Naive thymus-derived CD4-positive, alpha-beta T cell (primary cell): Measurements from ENCODE around the gene ANKIB1. TPM values are rescaled to one million over a fixed set of nuclear protein-coding genes. Genes with fewer than 3 reads are reported as not detected.
A peak's percentile ranks its signal among the peaks of the same experiment; 100 is the strongest.

ENCODE experiments used
- ATAC-seq: fragments of 150-1000 bp; cut with Tn5 transposase; 2 replicates; pipeline ENCODE4 v1.10.0; 2021; ENCODE audit warnings: mild to moderate bottlenecking, moderate library complexity
- CTCF ChIA-PET: fragments of 350-600 bp; sonication (Branson Sonifier 250); formaldehyde crosslinking; loops from one replicate; lab custom pipeline; 2021; ENCODE audit warnings: antibody characterized with exemption; lab: Charles Lee
- POLR2A ChIA-PET: fragments of 350-600 bp; sonication (Branson Sonifier 250); formaldehyde crosslinking; loops from one replicate; lab custom pipeline; 2021; ENCODE audit warnings: antibody characterized with exemption, inconsistent platforms; lab: Charles Lee
- DNase-seq, 9 donors: peaks; one replicate each; pipeline versions ENCODE4 v3.0.0 to v3.0.0-alpha.2; 2020 to 2022; ENCODE audit warnings: mixed read lengths in 1 of 9
- H3K27ac ChIP-seq: one replicate; pipeline ENCODE4 v1.7.0; 2013; ENCODE audit warnings: mild to moderate bottlenecking, low read depth, low read length, moderate library complexity
- H3K27me3 ChIP-seq, 2 donors: one replicate each; pipeline ENCODE4 v1.7.0; 2013; ENCODE audit warnings: low read length in 2 of 2, mild to moderate bottlenecking in 2 of 2, moderate library complexity in 2 of 2; ENCODE audit not compliant: control insufficient read depth in 2 of 2, insufficient read depth in 2 of 2
- H3K36me3 ChIP-seq, 3 experiments: 1 replicate in 2 of 3; 2 replicates in 1 of 3; pipeline ENCODE4 v1.7.0; 2013; ENCODE audit warnings: low read length in 3 of 3, mild to moderate bottlenecking in 3 of 3, moderate library complexity in 1 of 3; ENCODE audit not compliant: insufficient read depth in 3 of 3, control insufficient read depth in 2 of 3
- H3K4me1 ChIP-seq, 2 donors: one replicate each; pipeline ENCODE4 v1.7.0; 2013; ENCODE audit warnings: low read length in 2 of 2, mild to moderate bottlenecking in 2 of 2, moderate library complexity in 1 of 2; ENCODE audit not compliant: control insufficient read depth in 2 of 2, insufficient read depth in 2 of 2
- H3K4me3 ChIP-seq: 2 replicates; pipeline ENCODE4 v1.7.0; 2013; ENCODE audit warnings: mild to moderate bottlenecking, low read length
- H3K9me3 ChIP-seq, 3 experiments: 1 replicate in 2 of 3; 2 replicates in 1 of 3; pipeline ENCODE4 v1.7.0; 2013; ENCODE audit warnings: low read length in 3 of 3; ENCODE audit not compliant: control insufficient read depth in 2 of 3
- H3K27ac Mint-ChIP-seq, 9 donors: one replicate each; pipeline ENCODE4 v1.8.0; 2020 to 2022; ENCODE audit warnings: mixed read lengths in 9 of 9, mild to moderate bottlenecking in 8 of 9, moderate library complexity in 5 of 9, inconsistent platforms in 2 of 9
- H3K27me3 Mint-ChIP-seq, 5 donors: one replicate each; pipeline ENCODE4 v1.8.0; 2021 to 2022; ENCODE audit warnings: mixed read lengths in 5 of 5, mild to moderate bottlenecking in 1 of 5
- H3K36me3 Mint-ChIP-seq, 5 donors: one replicate each; pipeline ENCODE4 v1.8.0; 2020 to 2022; ENCODE audit warnings: mixed read lengths in 5 of 5, mild to moderate bottlenecking in 3 of 5, inconsistent platforms in 1 of 5
- H3K4me1 Mint-ChIP-seq, 7 donors: one replicate each; pipeline ENCODE4 v1.8.0; 2020 to 2022; ENCODE audit warnings: mixed read lengths in 7 of 7, mild to moderate bottlenecking in 3 of 7, inconsistent platforms in 1 of 7
- H3K4me3 Mint-ChIP-seq, 10 donors: one replicate each; pipeline ENCODE4 v1.8.0; 2020 to 2022; ENCODE audit warnings: mild to moderate bottlenecking in 10 of 10, mixed read lengths in 10 of 10, moderate library complexity in 6 of 10, inconsistent platforms in 2 of 10
- H3K9me3 Mint-ChIP-seq, 11 donors: one replicate each; pipeline ENCODE4 v1.8.0; 2020 to 2022; ENCODE audit warnings: mixed read lengths in 11 of 11, mild to moderate bottlenecking in 4 of 11, inconsistent platforms in 1 of 11, moderate library complexity in 1 of 11
- intact Hi-C, 2 donors: fragments of 100-400 bp; cut with micrococcal nuclease; formaldehyde crosslinking; loops; one replicate each; pipeline ENCODE4 v1.15.1; 2023
- polyA plus RNA-seq, 2 donors: library from polyadenylated mRNA; unstranded; fragments of 300-500 nt; fragmentation: Illumina TruSeq; gene quantifications; one replicate each; pipeline ENCODE4 v1.2.3, GENCODE V29; 2021
- total RNA-seq, 6 experiments: library from RNA in 5 of 6; stranded (reverse) in 5 of 6; gene quantifications; 1 replicate in 5 of 6; 2 replicates in 1 of 6; pipeline ENCODE4 v1.2.3 and lab custom pipeline; 2021 to 2026

The ANKIB1 gene
- total and polyA plus RNA-seq, 7 experiments from 2014 or later = 5.8 to 98.6 (median 67.6) TPM

- intact Hi-C loops = no loop called here
- Histone ChIP-seq H3K4me1 (no peaks in the 10 kb centered on the region), H3K27ac (no peak overlapping the region), H3K27me3 (no peaks in the 10 kb centered on the region), H3K4me3 (no peak overlapping the region), H3K36me3 (peaks cover 0 to 15% (median 0%) of the 10 kb centered on the region in 3 experiments), H3K9me3 (no peaks in the 10 kb centered on the region)
- CTCF ChIA-PET = no interaction called here
- POLR2A ChIA-PET = no interaction called here
- H3K36me3 Mint-ChIP-seq = peaks cover 0 to 35% (median 15%) of the 10 kb centered on the region in 5 donors
- H3K4me3 Mint-ChIP-seq = no peak overlapping the region
- no peaks in the 10 kb centered on the region for H3K27me3 Mint-ChIP-seq
- no peaks in the 10 kb centered on the region for H3K9me3 Mint-ChIP-seq
- H3K4me1 Mint-ChIP-seq = peaks cover 20 to 49% (median 44%) of the 10 kb centered on the region in 7 donors
- H3K27ac Mint-ChIP-seq = peak overlapping the region in 2 of 9 donors; percentile 5 to 20
- no peak for ATAC-seq
- no peak for DNase-seq
Measured at GRCh38 chr7:92292981-92293380, 47.2 kb downstream of the ANKIB1 start.

- peaks cover 0 to 15% (median 0%) of the 10 kb centered on the region in 3 experiments for H3K36me3 ChIP-seq
- no peaks in the 10 kb centered on the region for H3K27me3 Mint-ChIP-seq
- peak overlapping the region in 2 of 9 donors; percentile 5 to 7 for H3K27ac Mint-ChIP-seq
- intact Hi-C loops = no loop called here
- H3K4me1 ChIP-seq = no peaks in the 10 kb centered on the region
- ChIA-PET POLR2A (interaction anchor here (0.5 kb wide), 1 partner anchor 34 kb away, joined by 4 read pairs; no protein-coding TSS in a partner anchor), CTCF (no interaction called here)
- DNase-seq (no peak), ATAC-seq (no peak)
- no peaks in the 10 kb centered on the region for H3K9me3 Mint-ChIP-seq
- peaks cover 0 to 35% (median 16%) of the 10 kb centered on the region in 5 donors for H3K36me3 Mint-ChIP-seq
- no peak overlapping the region for H3K4me3 Mint-ChIP-seq
- H3K27ac ChIP-seq = no peak overlapping the region
- no peaks in the 10 kb centered on the region for H3K9me3 ChIP-seq
- peaks cover 20 to 43% (median 34%) of the 10 kb centered on the region in 7 donors for H3K4me1 Mint-ChIP-seq
- no peak overlapping the region for H3K4me3 ChIP-seq
- no peaks in the 10 kb centered on the region for H3K27me3 ChIP-seq
Measured at GRCh38 chr7:92293896-92294590, 48.3 kb downstream of the ANKIB1 start.

DNA sequence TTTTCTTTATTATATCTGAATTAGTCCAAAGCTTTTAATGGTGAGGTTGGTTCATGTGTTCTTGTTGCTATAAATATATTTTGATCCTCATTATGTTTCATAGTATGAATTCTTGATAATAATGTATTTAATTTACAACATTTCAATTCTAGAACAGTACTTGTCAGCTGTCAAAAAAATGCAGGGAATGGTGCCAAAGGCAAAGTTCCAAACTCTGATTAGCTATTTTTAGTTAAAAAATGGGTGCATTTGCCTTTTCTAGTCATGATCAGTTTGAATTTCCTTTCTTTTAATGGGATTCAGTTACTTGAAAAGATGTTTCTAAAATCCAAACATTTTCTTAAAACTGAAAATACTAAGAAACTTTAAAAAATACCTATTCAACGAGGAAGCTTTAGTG is 49.6 kb downstream of the ANKIB1 start:
- Mint-ChIP-seq H3K27ac (no peak overlapping the region), H3K27me3 (no peaks in the 10 kb centered on the region), H3K9me3 (no peaks in the 10 kb centered on the region), H3K36me3 (peaks cover 0 to 35% (median 19%) of the 10 kb centered on the region in 5 donors), H3K4me3 (no peak overlapping the region), H3K4me1 (peaks cover 10 to 30% (median 22%) of the 10 kb centered on the region in 7 donors)
- DNase-seq (no peak), ATAC-seq (no peak)
- H3K9me3 ChIP-seq = no peaks in the 10 kb centered on the region
- no peaks in the 10 kb centered on the region for H3K27me3 ChIP-seq
- no peak overlapping the region for H3K27ac ChIP-seq
- H3K36me3 ChIP-seq = peaks cover 0 to 15% (median 0%) of the 10 kb centered on the region in 3 experiments
- ChIA-PET POLR2A (no interaction called here), CTCF (no interaction called here)
- intact Hi-C loops = no loop called here
- H3K4me1 ChIP-seq = no peaks in the 10 kb centered on the region
- no peak overlapping the region for H3K4me3 ChIP-seq

DNA sequence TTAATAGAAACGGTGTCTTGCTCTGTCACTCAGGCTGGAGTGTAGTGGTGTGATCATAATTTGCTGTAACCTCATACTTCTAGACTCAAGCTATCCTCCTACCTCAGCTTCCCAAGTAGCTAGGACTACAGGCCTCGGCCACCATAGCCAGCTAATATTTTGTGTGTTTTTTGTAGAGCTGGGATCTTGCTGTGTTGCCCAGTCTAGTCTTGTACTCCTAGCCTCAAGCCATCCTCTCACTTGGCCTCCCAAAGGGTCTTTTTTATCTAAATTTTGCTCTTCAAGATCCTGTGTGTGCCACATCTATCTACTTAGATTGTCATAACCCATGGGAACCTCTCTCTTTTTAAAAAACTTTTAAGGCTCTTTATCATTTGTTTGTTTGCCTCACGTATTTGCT is 50.5 kb downstream of the ANKIB1 start:
- Mint-ChIP-seq H3K27me3 (no peaks in the 10 kb centered on the region), H3K36me3 (peaks cover 0 to 37% (median 24%) of the 10 kb centered on the region in 5 donors)

DNA sequence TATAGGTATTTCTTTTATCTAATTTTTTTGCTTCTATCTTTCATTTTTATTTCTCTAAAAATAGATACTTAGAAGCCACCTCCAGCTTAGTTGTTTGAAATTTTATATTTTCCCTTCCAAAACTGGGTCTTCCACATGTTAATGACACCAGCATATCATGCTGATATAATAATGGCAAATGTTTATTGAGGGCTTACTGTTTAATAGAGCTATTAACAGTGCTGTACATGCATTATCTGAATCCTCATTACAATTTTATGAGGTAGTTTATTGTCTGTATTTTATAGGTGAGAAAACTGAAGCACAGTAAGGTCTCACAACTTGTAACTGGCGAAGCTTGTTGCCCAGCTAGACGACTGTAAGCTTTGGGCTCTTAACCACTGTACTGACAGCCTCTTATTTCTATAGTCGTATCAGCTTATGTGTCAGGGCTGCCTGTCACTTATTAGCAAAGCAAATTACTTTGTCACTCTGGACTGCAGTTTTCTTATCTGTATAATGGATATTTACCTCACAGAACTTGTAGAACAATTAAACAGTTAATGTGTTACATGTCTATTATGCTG is 51.2 kb downstream of the ANKIB1 start:
- no peak overlapping the region for H3K27ac Mint-ChIP-seq
- H3K36me3 ChIP-seq = peaks cover 0 to 17% (median 0%) of the 10 kb centered on the region in 3 experiments
- H3K27me3 ChIP-seq = no peaks in the 10 kb centered on the region
- H3K4me3 ChIP-seq = no peak overlapping the region
- no peak for DNase-seq
- no peaks in the 10 kb centered on the region for H3K4me1 ChIP-seq
- H3K9me3 ChIP-seq = no peaks in the 10 kb centered on the region
- intact Hi-C loops = no loop called here
- ChIA-PET CTCF (no interaction called here), POLR2A (no interaction called here)
- H3K27ac ChIP-seq = no peak overlapping the region
- H3K36me3 Mint-ChIP-seq = peaks cover 0 to 38% (median 24%) of the 10 kb centered on the region in 5 donors
- H3K4me3 Mint-ChIP-seq = no peak overlapping the region
- no peaks in the 10 kb centered on the region for H3K9me3 Mint-ChIP-seq
- peaks cover 6 to 19% (median 14%) of the 10 kb centered on the region in 7 donors for H3K4me1 Mint-ChIP-seq
- ATAC-seq = no peak
- H3K27me3 Mint-ChIP-seq = no peaks in the 10 kb centered on the region

More for the DNA sequence above, 50.5 kb downstream of the ANKIB1 start:
- H3K4me3 ChIP-seq = no peak overlapping the region
- Mint-ChIP-seq H3K9me3 (no peaks in the 10 kb centered on the region), H3K4me3 (no peak overlapping the region), H3K4me1 (peaks cover 6 to 23% (median 18%) of the 10 kb centered on the region in 7 donors), H3K27ac (peak overlapping the region in 1 of 9 donors; percentile 17)
- no peak overlapping the region for H3K27ac ChIP-seq
- peaks cover 0 to 15% (median 0%) of the 10 kb centered on the region in 3 experiments for H3K36me3 ChIP-seq
- no peaks in the 10 kb centered on the region for H3K4me1 ChIP-seq
- no peak for ATAC-seq
- DNase-seq = no peak
- intact Hi-C loops = no loop called here
- H3K27me3 ChIP-seq = no peaks in the 10 kb centered on the region
- no peaks in the 10 kb centered on the region for H3K9me3 ChIP-seq
- POLR2A ChIA-PET = no interaction called here
- CTCF ChIA-PET = no interaction called here

DNA sequence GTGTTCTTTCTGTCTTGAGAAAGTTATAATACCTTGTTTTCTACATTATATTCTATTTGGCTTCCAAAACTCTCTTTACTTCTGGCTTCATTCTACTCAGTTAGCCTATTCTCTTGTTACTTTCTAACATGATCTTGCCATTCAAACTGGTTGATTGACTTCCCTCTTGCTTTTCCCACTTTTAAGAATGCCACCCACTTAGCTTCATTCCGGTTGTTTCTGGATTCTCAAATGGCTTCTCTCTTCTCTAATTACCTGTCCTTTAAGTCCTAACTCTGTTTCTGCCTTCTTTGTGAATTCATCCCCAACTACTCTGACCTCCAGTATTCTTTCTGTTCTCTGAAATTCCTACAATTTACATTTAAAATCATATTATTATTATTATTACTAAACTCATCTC is 52.0 kb downstream of the ANKIB1 start:
- no peak for ATAC-seq

More for the DNA sequence above, 52.0 kb downstream of the ANKIB1 start:
- H3K36me3 Mint-ChIP-seq = peaks cover 0 to 40% (median 24%) of the 10 kb centered on the region in 5 donors
- no peaks in the 10 kb centered on the region for H3K4me1 ChIP-seq
- H3K27me3 Mint-ChIP-seq = no peaks in the 10 kb centered on the region
- intact Hi-C loops = no loop called here
- H3K9me3 Mint-ChIP-seq = no peaks in the 10 kb centered on the region
- H3K27ac ChIP-seq = no peak overlapping the region
- H3K27me3 ChIP-seq = no peaks in the 10 kb centered on the region
- ChIA-PET CTCF (no interaction called here), POLR2A (no interaction called here)
- no peak for DNase-seq
- H3K4me3 Mint-ChIP-seq = no peak overlapping the region
- H3K9me3 ChIP-seq = no peaks in the 10 kb centered on the region
- H3K4me3 ChIP-seq = no peak overlapping the region
- H3K4me1 Mint-ChIP-seq = peaks cover 8 to 18% (median 13%) of the 10 kb centered on the region in 7 donors
- H3K27ac Mint-ChIP-seq = peak overlapping the region in 1 of 9 donors; percentile 62
- peaks cover 0 to 20% (median 0%) of the 10 kb centered on the region in 3 experiments for H3K36me3 ChIP-seq
